Measurements from ENCODE around the gene FBXO28.
"Not testable (repeated sequence)": the region's sequence is repeated elsewhere in the genome, so short reads cannot be mapped to it uniquely, and the experiment has no call there.

FBXO28 gene

DNA sequence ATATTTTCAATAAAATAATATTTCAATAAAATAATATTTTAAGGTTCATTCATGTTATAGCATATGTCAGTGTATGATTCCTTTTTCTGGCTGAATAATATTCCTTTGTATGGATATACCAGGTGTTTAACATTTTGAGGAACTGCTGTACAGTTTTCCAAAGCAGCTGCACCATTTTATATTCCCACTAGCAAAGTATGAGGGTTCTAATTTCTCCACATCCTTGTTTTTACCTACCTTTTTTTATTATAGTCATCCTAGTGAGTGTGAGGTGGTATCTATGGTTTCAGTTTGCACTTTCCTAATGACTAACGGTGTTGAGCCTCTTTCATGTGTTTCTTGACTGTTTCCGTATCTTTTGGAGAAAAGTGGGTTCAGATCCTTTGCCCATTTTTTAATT, 74.4 kb downstream of the FBXO28 start:
- no peak for DNase-seq (ENCODE audit: low read depth)

DNA sequence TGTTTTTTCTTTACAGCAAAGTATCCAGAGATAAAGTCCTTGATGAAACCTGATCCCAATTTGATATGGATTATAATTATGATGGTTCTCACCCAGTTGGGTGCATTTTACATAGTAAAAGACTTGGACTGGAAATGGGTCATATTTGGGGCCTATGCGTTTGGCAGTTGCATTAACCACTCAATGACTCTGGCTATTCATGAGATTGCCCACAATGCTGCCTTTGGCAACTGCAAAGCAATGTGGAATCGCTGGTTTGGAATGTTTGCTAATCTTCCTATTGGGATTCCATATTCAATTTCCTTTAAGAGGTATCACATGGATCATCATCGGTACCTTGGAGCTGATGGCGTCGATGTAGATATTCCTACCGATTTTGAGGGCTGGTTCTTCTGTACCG, 75.7 kb downstream of the FBXO28 start:
- no peak for DNase-seq (ENCODE audit: low read depth)

DNA sequence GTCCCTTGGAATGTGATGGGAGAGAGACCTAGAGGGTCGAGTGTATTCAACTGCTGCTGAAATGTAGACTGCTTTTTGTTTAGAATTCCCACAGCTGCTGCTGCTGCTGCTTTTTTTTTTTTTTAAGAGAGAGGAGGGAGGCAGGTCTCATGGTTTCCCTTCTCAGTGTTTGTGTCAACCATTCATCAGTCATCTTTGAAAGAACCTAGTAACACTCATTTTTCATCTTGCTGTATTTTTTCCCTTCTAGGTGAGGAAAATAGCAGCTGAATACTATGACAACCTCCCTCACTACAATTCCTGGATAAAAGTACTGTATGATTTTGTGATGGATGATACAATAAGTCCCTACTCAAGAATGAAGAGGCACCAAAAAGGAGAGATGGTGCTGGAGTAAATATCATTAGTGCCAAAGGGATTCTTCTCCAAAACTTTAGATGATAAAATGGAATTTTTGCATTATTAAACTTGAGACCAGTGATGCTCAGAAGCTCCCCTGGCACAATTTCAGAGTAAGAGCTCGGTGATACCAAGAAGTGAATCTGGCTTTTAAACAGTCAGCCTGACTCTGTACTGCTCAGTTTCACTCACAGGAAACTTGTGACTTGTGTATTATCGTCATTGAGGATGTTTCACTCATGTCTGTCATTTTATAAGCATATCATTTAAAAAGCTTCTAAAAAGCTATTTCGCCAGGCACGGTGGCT, 78.3 kb downstream of the FBXO28 start:
- no peak for DNase-seq (ENCODE audit: low read depth)

DNA sequence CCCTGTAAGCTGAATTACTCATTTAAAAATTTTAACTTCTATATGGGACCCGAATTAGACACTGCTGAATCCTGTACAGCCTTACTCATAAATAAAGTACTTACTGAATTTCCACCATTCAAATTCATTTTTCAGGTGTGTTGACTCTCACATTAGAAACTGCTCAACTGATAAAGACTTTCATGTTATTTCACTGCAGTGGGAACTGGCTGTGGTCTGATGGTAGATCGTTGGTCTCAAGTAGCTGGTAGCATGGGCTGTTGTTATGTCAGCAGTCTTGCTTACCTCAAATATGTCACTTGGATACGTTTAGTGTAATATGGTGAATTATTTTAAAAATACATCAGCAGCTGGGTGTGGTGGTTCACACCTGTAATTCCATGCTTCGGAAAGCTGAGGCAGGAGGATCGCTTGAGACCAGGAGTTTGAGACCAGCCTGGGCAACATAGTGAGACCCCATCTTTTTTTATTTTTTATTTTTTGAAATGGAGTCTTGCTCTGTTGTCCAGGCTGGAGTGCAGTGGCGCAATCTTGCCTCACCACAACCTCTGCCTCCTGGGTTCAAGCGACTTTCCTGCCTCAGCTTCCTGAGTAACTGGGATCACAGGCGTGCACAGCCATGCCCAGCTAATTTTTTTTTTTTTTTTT, 79.5 kb downstream of the FBXO28 start:
- no peak for DNase-seq (ENCODE audit: low read depth)

DNA sequence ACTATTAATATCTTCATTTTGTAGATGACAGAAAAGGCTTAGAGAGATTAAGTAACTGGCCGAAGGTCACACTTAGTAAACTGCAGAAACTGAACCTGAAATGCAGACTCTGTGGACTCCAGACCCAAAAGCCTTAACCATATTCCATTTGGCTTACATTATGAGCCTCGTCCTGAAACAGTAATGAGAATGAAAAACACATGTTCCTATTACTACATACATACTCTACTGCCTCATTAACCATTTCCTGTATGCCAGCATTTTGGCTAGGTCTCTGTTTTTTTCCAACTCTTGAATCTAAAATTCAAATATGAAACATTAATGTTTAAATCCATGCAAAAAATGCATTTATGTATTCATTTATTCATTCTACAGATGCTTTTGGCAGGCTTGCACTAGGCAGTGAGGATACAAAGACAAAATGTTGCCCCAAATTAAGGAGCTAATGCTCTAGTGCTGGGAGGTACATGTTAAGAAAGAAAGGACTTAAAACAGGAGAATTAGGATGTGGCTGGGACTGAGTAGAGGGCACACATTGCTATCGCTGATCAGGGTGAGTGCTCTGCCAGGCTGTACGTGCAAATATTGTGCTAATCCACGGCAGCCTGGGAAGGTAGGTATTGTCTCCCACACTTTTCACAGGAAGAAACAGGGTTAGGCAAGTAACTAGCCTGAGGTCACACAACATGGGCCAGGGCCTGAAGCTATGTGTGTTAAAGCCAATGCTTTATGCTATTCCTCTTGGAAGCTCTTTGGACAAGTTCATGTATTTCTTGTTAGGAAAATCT, 83.1 kb downstream of the FBXO28 start:
- no peak for DNase-seq (ENCODE audit: low read depth)

DNA sequence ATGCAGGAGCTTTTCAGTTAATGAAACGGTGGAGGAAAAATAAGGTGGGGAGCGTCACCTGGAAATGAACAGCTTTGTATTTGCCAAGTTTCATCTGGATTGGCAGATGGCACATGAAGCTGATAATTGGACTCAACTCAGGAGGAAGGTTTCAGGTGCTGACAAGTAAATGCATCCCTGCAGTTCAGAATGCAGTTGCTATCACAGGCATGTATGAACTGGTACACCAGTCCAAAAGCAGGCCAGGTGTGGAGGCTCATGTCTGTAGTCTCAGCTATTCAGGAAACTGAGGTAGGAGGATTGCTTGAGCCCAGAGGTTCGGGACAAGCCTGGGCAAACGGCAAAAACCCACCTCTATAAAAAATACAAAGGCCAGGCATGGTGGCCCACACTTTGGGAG, 84.7 kb downstream of the FBXO28 start:
- DNase-seq (ENCODE audit: low read depth), result no peak

DNA sequence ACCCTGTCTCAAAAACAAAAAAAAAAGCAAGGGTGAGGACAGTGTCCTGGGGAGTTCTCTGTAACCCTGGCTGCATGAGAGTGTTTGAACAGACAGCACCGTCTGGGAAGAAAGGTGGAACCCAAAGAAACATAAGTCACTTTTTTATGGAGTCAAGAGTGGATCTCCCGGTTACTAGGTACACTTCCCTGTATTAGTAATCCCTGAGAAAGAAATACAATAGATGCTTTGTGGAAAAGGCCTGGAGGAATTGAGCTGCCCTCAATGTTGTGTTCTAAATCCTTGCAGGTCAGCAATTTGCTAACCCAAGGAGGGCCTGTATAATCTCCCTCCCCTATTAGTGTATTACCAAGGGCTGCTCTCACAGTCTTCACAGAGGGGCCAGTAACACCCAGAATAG, 85.8 kb downstream of the FBXO28 start:
- DNase-seq (ENCODE audit: low read depth), result no peak

DNA sequence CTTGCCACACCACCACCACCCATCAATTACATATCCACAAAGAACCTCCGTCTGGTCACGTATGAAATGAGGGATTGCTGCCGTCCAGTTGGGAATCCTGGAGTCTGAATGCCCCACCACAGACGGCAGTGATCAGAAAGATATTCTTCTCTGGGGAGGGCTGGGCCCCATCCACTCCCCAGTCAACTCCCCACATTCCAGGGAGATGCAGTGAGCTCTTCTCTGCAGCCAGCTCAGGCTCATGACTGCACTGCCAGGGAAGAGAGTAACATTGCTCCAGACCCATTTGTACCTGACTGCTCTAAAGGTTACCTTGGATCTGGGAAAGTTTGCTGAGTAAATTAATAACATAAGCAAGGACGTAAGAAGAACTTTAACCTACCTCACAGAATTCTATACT, 87.5 kb downstream of the FBXO28 start:
- no peak for DNase-seq (ENCODE audit: low read depth)

DNA sequence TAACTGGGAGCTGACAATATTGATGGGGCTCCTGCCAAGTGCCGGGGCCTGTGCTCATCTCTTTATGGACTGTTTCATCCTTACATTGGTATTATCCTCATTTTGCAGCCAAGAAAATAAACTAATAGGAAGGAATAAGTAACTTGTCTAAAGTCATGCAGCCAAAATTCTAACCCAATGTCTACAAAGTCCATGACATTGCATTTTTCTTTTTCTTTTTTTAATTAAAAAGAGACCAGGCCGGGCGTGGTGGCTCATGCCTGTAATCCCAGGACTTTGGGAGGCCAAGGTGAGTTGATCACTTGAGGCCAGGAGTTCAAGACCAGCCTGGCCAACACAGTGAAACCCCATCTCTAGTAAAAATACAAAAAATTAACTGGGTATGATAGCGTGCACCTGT, 87.9 kb downstream of the FBXO28 start:
- no peak for DNase-seq (ENCODE audit: low read depth)

DNA sequence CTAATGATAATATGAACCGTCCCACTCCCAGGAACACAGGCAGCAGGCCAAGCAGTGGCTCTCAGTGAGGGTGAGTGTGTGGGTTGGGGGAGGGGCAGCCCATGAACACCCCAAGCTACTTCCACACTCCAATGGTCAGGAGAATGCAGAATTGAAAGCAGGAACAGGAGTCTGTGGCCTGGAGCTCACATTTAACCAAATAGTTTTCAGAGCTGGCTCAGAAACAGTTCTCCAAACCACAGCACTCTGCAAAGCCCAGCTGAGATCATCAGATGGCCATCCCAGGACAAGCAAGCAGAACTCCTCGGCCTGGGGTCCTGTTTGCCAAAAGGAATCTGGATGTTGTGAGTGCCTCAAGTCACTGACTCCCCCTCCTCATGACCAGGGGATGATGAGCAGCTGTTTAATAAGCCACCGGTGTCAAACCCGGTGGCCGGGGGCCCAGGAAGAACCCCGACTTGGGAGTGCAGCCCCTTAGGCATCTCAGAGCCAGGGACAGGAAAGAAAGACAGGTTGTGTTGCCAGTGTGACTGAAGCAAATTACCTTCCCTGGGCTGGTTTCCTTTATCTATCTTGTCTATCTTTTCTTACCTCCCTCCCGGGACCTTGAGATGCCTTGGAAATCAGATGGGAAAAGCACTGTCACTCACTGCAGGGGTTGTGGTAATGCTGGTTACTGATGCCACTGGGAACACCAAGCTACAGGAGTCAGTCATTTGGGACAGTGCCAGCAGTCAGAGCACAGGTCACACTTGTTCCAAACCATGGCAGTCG, 89.5 kb downstream of the FBXO28 start:
- no peak for DNase-seq (ENCODE audit: low read depth)

DNA sequence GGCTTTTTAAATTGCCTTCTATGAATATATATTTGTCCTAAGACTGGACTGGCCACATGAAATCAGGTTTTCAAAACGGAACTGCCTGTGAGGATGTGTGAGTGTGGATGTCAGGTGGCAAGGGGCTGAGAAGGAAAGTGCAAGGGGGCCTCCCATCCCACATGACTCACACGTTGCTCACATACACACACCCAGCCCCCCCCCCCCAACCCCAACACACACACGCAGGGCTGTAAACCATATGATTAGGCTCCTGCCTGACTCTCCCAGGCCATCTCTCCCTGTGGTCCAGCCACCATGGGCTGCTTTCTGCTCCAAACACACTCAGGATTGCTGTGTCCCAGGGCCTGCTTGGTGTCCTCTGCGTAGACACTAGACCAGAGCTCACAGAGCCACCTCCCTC, 91.5 kb downstream of the FBXO28 start:
- peak; percentile 50 for DNase-seq (ENCODE audit: low read depth)

DNA sequence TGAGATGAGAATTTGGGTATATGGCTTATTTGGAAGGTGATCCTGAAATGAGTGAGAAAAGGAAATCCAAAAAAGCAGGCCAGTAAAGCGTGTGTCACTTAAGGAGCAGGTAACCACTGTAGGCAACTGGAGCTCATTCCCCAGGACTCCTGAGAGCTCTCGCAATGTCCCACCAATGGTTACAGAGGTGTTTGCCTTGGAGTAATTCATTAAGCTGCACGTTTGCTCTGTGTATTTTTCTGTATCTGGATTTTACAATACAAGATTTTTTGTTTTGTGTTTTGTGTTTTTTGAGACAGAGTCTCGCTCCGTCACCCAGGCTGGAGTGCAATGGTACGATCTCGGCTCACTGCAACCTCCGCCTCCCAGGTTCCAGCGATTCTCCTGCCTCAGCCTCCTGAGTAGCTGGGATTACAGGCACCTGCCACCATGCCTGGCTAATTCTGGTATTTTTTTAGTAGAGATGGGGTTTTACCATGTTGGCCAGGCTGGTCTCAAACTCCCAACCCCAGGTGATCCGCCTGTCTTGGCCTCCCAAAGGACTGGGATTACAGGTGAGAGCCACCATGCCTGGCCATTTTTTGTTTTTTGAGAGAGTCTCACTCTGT, 92.1 kb downstream of the FBXO28 start:
- not testable (repeated sequence) for DNase-seq (ENCODE audit: low read depth)

DNA sequence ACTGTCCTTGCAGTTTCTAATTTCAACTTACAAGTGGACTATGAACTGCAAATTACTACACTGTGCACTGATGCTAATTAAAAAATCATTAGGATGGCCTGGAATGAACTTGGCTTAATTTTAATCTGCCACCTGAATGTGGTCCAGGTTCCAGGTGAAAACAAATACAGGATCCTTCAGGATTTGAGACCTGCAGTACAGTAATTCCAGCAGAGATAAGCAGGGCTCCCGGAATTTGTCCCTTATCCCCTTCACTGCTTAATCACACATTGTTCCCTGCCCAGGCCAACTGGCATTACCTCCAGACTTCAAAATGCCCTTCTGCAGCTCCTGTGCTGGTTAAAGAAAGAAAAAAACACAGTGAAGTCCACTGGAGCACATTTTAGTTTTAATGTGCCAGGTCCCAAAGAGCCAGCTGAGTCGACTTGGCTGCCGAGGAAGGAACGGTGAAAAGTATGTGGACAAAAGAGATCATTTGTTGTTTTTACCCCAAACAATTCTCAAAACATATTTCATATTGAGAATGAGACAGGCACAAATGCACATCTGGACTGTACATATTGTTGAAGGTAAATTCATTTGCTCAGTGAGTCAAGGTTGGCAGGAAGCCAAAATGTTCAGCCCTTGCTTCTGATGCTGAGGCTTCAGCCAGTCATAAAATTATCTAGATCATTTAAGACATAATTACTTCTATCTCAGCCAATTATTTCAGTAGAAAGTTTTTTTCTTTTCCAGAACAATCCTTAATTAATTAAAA, 97.5 kb downstream of the FBXO28 start:
- DNase-seq (ENCODE audit: low read depth), result peak; percentile 51
